Thyroid gland (tissue), 4 donors: ENCODE measurements around the gene PALM. TPM values are rescaled to one million over a fixed set of nuclear protein-coding genes. Genes with fewer than 3 reads are reported as not detected.

Experiments used
- DNase-seq, 2 donors: peaks; one replicate each; pipeline ENCODE4 v3.0.0-alpha.2; 2019
- H3K27ac ChIP-seq, 3 donors: fragments of 200-600 bp; sonication (generic); 1 replicate in 2 of 3; 2 replicates in 1 of 3; pipeline ENCODE4 v1.5.1; 2016 to 2019; ENCODE audit warnings: mild to moderate bottlenecking in 1 of 3, moderate library complexity in 1 of 3
- H3K27me3 ChIP-seq: fragments of 200-600 bp; sonication (generic); one replicate; pipeline ENCODE4 v1.5.1; 2019
- H3K36me3 ChIP-seq, 2 donors: fragments of 200-600 bp; sonication (generic); one replicate each; pipeline ENCODE4 v1.5.1; 2016 to 2019
- H3K4me1 ChIP-seq, 2 donors: fragments of 200-600 bp; sonication (generic); one replicate each; pipeline ENCODE4 v1.5.1; 2017 to 2019
- H3K4me3 ChIP-seq, 3 donors: fragments of 200-600 bp; sonication (generic); replicated peaks in 1 of 3; 1 replicate in 2 of 3; 2 replicates in 1 of 3; pipeline ENCODE4 v1.5.1; 2016; ENCODE audit warnings: mild to moderate bottlenecking in 1 of 3
- H3K9me3 ChIP-seq: fragments of 200-600 bp; sonication (generic); one replicate; pipeline ENCODE4 v1.5.1; 2017
- CTCF ChIP-seq, 6 experiments: fragments of 200-600 bp in 3 of 6; fragments of 450-650 bp in 3 of 6; sonication (generic) in 3 of 6; IDR thresholded peaks; one replicate each; pipeline ENCODE4 v1.5.1; 2016 to 2019; ENCODE audit warnings: antibody characterized with exemption in 6 of 6, mild to moderate bottlenecking in 2 of 6, inconsistent platforms in 1 of 6, moderate library complexity in 1 of 6
- POLR2A ChIP-seq, 2 donors: fragments of 450-650 bp; IDR thresholded peaks; one replicate each; pipeline ENCODE4 v1.6.1; 2017; ENCODE audit warnings: antibody characterized with exemption in 2 of 2, mild to moderate bottlenecking in 2 of 2, moderate library complexity in 1 of 2
- WGBS, 2 donors: methylation state at CpG; one replicate each; pipeline ENCODE4 v1.1.5; 2017; 5-methylcytosine and 5-hydroxymethylcytosine counted together
- intact Hi-C: fragments of 100-400 bp; cut with DNase I; formaldehyde crosslinking; loops from one replicate; pipeline ENCODE4 v1.15.1; 2023
- total RNA-seq, 4 donors: library from RNA; depleted of rRNA; stranded (reverse); fragments of >200 nt; gene quantifications; one replicate each; pipeline ENCODE4 v1.2.3, GENCODE V29; 2016

PALM gene
- total RNA-seq, 4 donors from 2014 or later, result 18.9 to 45.5 (median 27.7) TPM

DNA sequence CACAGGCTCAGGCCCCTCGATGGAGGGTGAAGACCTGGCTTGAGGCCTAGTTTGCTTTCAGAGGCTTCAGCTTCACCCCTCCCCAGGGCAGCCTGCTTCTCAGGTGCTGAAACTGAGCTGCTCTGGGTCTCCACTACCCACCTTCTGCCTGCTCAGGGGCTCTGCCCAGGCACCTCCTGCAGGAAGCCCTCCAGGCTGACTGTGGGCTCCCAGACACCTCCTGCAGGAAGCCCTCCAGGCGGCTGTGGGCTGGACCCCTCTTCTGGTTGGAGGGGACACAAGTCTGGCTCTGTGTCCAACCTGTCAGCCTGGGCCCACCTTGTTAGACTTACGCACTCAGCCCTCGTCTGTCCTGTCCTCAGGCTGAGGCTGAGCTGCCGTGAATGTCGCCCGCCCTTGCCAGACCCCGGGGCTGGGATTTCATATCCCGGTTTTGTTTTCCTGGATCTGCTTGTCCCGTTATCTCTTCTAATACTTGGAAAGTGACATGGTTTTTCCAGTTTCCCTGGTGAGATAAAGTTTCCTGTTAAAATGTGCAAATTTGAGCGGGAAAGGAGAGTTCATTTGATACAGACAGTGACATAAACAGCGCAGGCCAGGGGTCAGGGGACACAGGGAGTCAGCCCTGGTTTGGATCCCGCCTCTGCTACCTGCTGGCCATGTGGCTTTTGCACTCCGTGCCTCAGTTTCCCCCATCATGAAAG lies 21.4 kb downstream of the PALM start:
- no peak for DNase-seq
- intact Hi-C loops, result no loop called here
- Histone ChIP-seq H3K27ac (no peak overlapping the region), H3K36me3 (no peaks in the 10 kb centered on the region), H3K9me3 (no peaks in the 10 kb centered on the region), H3K4me3 (no peak overlapping the region), H3K4me1 (peaks cover 0 to 8% of the 10 kb centered on the region in 2 donors), H3K27me3 (no peaks in the 10 kb centered on the region)
- no peak for TF ChIP-seq CTCF (IDR thresholded peaks at IDR 0.05)
- TF ChIP-seq POLR2A (IDR thresholded peaks at IDR 0.05), result no peak
- WGBS, 2 donors, result 75 to 82% methylated on average over 12 to 13 of the region's 14 CpGs

- H3K36me3 ChIP-seq, result no peaks in the 10 kb centered on the region
- TF ChIP-seq POLR2A (IDR thresholded peaks at IDR 0.05) (no peak), CTCF (IDR thresholded peaks at IDR 0.05) (no peak)
Observed at GRCh38 chr19:731000-731399, 22.3 kb downstream of the PALM start.

DNA sequence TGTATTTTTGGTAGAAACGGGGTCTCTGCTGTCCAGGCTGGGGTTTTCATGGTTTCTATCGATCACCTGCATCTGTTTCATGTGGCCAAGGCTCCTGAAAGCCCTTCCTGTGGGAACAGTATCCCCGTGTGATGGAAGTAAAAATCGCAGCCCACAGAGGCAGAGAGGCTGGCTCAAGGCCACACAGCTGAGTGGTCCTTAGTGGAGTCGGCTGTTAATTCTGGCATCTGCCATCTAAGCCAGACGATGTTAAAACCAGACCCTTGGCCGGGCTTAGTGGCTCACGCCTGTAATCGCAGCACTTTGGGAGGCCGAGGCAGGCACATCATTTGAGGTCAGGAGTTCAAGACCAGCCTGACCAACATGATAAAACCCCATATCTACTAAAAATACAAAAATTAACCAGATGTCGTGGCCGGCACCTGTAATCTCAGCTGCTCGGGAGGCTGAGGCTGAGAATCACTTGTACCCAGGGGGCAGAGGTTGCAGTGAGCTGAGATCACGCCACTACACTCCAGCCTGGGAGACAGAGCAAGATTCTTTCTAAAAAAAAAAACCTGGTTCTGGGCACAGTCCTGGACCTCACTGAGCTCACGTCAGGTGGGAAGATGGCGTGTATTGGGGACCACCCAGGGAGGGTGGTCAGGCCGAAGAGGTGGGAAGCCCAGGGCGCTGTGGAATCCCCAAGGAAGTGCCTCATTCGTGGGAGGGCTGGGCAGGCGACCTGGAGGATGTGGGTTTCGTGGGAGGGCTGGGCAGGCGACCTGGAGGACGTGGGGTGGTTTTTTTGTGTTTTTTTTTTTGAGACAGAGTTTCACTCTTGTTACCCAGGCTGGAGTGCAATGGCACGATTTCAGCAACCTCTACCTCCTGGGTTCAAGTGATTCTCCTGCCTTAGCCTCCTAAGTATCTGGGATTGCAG lies 23.7 kb downstream of the PALM start:
- Histone ChIP-seq H3K27me3 (no peaks in the 10 kb centered on the region), H3K4me3 (no peak overlapping the region), H3K9me3 (no peaks in the 10 kb centered on the region), H3K27ac (no peak overlapping the region), H3K4me1 (peaks cover 0 to 6% of the 10 kb centered on the region in 2 donors), H3K36me3 (no peaks in the 10 kb centered on the region)
- no peak for DNase-seq
- TF ChIP-seq POLR2A (IDR thresholded peaks at IDR 0.05), result no peak
- TF ChIP-seq CTCF (IDR thresholded peaks at IDR 0.05), result no peak
- intact Hi-C loops, result no loop called here
- WGBS, 2 donors, result 80 to 83% methylated on average over 24 of the region's 24 CpGs

More at GRCh38 chr19:731000-731399, 22.3 kb downstream of the PALM start:
- 82 to 85% methylated on average over 8 to 16 of the region's 16 CpGs for WGBS, 2 donors
- H3K4me3 ChIP-seq, result no peak overlapping the region
- no peak overlapping the region for H3K27ac ChIP-seq
- intact Hi-C loops, result no loop called here
- no peaks in the 10 kb centered on the region for H3K27me3 ChIP-seq
- H3K9me3 ChIP-seq, result no peaks in the 10 kb centered on the region
- peaks cover 0 to 8% of the 10 kb centered on the region in 2 donors for H3K4me1 ChIP-seq
- DNase-seq, result no peak

- 85 to 90% methylated on average over 13 of the region's 13 CpGs for WGBS, 2 donors
- no peaks in the 10 kb centered on the region for H3K9me3 ChIP-seq
- TF ChIP-seq CTCF (IDR thresholded peaks at IDR 0.05), result no peak
- H3K36me3 ChIP-seq, result no peaks in the 10 kb centered on the region
- intact Hi-C loops, result loop anchor here (2.0 kb wide), 1 partner anchor 70 kb away; no protein-coding TSS in a partner anchor
- H3K27me3 ChIP-seq, result no peaks in the 10 kb centered on the region
- H3K4me1 ChIP-seq, result no peaks in the 10 kb centered on the region
- H3K4me3 ChIP-seq, result no peak overlapping the region
- no peak overlapping the region for H3K27ac ChIP-seq
- no peak for DNase-seq
Observed at GRCh38 chr19:734716-735115, 26.0 kb downstream of the PALM start.

DNA sequence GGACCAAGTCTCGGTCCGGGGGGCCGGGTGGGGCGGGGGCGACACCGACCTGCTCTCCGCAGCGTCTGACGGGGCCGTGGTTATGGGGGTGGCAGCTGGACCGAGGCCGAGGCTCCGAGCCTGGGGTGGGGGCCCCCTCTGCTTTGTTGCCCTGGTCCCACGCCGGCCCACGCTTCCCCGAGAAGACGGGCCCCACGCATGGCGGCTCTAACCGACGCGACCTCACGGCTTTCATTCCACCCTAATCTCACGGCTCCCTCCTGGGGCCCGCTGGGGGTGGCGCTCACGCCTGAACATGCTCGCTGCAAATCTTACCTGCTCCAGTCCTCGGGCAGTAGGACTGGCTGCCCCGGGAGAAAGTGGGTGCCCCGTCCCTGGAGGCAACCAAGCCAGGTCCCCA lies 27.4 kb downstream of the PALM start:
- WGBS, 2 donors, result 83 to 95% methylated on average over 8 to 21 of the region's 32 CpGs
- intact Hi-C loops, result no loop called here
- DNase-seq, result no peak
- Histone ChIP-seq H3K4me3 (no peak overlapping the region), H3K9me3 (no peaks in the 10 kb centered on the region), H3K27me3 (no peaks in the 10 kb centered on the region), H3K4me1 (no peaks in the 10 kb centered on the region), H3K27ac (no peak overlapping the region), H3K36me3 (no peaks in the 10 kb centered on the region)
- TF ChIP-seq CTCF (IDR thresholded peaks at IDR 0.05) (no peak), POLR2A (IDR thresholded peaks at IDR 0.05) (no peak)
